ENCODE measurements around the gene STAT3.

DNA sequence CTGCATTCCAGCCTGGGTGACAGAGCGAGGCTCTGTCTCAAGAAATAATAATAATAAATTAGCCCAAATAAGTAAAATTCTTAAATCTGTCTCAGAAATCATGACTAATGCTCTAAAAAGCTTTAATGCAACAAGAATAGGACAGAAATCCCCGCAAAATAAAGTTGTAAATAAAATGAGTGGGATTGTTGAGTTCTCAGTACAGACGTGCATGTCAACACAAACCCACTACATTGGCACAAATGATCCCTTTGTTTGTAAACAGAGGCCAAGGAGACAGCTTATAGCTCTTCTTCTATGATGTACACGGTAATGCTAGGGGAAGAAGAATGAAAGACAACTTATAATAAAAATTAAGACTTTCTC lies 118.1 kb downstream of the STAT3 start:
- no peak for TF ChIP-seq EZH2phosphoT487 (IDR thresholded peaks at IDR 0.05; ENCODE audit: borderline replicate concordance, low read depth, low read length)
- TF ChIP-seq, protein P1, sequence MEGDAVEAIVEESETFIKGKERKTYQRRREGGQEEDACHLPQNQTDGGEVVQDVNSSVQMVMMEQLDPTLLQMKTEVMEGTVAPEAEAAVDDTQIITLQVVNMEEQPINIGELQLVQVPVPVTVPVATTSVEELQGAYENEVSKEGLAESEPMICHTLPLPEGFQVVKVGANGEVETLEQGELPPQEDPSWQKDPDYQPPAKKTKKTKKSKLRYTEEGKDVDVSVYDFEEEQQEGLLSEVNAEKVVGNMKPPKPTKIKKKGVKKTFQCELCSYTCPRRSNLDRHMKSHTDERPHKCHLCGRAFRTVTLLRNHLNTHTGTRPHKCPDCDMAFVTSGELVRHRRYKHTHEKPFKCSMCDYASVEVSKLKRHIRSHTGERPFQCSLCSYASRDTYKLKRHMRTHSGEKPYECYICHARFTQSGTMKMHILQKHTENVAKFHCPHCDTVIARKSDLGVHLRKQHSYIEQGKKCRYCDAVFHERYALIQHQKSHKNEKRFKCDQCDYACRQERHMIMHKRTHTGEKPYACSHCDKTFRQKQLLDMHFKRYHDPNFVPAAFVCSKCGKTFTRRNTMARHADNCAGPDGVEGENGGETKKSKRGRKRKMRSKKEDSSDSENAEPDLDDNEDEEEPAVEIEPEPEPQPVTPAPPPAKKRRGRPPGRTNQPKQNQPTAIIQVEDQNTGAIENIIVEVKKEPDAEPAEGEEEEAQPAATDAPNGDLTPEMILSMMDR (conservative IDR thresholded peaks at IDR 0.05; ENCODE audit: low read length) = no peak
